COLO668 (cell line): ENCODE data around the gene TMEM117.
A peak's percentile ranks its signal among the peaks of the same experiment; 100 is the strongest.

ENCODE experiments used
- DNase-seq: peaks from one replicate; lab custom pipeline; 2025; ENCODE audit not compliant: unreplicated experiment; lab: John Stamatoyannopoulos, UW

TMEM117 gene

GRCh38 chr12:43951286-43951685 is 115.4 kb downstream of the TMEM117 start:
- no peak for DNase-seq

GRCh38 chr12:43957732-43958372 is 122.0 kb downstream of the TMEM117 start:
- DNase-seq: peak; percentile 2

GRCh38 chr12:43964033-43964432 is 128.2 kb downstream of the TMEM117 start:
- no peak for DNase-seq

GRCh38 chr12:43964961-43965360 is 129.1 kb downstream of the TMEM117 start:
- no peak for DNase-seq

- DNase-seq: no peak
These were observed 130.0 kb downstream of the TMEM117 start for GRCh38 chr12:43965899-43966298.

GRCh38 chr12:43968736-43969135 is 132.9 kb downstream of the TMEM117 start:
- no peak for DNase-seq

GRCh38 chr12:43969882-43970281 is 134.0 kb downstream of the TMEM117 start:
- DNase-seq: no peak

GRCh38 chr12:43973385-43973784 is 137.5 kb downstream of the TMEM117 start:
- no peak for DNase-seq

GRCh38 chr12:43973993-43974392 is 138.1 kb downstream of the TMEM117 start:
- DNase-seq: no peak

- DNase-seq: no peak
These were observed 140.1 kb downstream of the TMEM117 start for GRCh38 chr12:43976027-43976426.

GRCh38 chr12:43978556-43978955 is 142.7 kb downstream of the TMEM117 start:
- no peak for DNase-seq

- DNase-seq: no peak
These were observed 143.6 kb downstream of the TMEM117 start for GRCh38 chr12:43979450-43979849.

- DNase-seq: no peak
These were observed 144.8 kb downstream of the TMEM117 start for GRCh38 chr12:43980627-43981191.

GRCh38 chr12:43981726-43982125 is 145.8 kb downstream of the TMEM117 start:
- no peak for DNase-seq

GRCh38 chr12:43982544-43982943 is 146.7 kb downstream of the TMEM117 start:
- DNase-seq: no peak

- no peak for DNase-seq
These were observed 153.1 kb downstream of the TMEM117 start for GRCh38 chr12:43988838-43989560.

GRCh38 chr12:43992856-43993255 is 157.0 kb downstream of the TMEM117 start:
- DNase-seq: no peak

- peak; percentile 10 for DNase-seq
These were observed 164.6 kb downstream of the TMEM117 start for GRCh38 chr12:44000309-44000952.

GRCh38 chr12:44002607-44003006 is 166.7 kb downstream of the TMEM117 start:
- DNase-seq: no peak

GRCh38 chr12:44003721-44004120 is 167.8 kb downstream of the TMEM117 start:
- no peak for DNase-seq

- DNase-seq: no peak
These were observed 179.6 kb downstream of the TMEM117 start for GRCh38 chr12:44015333-44015941.
